SU-DHL-6 (cell line): ENCODE results near the gene ZNF579.

ENCODE experiments used
- CTCF ChIP-seq: fragments of 200-600 bp; sonication (generic); IDR thresholded peaks from one replicate; pipeline ENCODE4 v1.5.1; 2017; ENCODE audit warnings: antibody characterized with exemption, mild to moderate bottlenecking, low read length, moderate library complexity; ENCODE audit not compliant: insufficient read depth, poor library complexity, severe bottlenecking
- EZH2phosphoT487 ChIP-seq: fragments of 200-600 bp; sonication (generic), shearing (Covaris generic); conservative IDR thresholded peaks from 2 replicates; pipeline ENCODE4 v1.6.1; 2018; ENCODE audit warnings: mild to moderate bottlenecking, antibody characterized with exemption, low read length, moderate library complexity, mixed read lengths

GRCh38 chr19:55598034-55598433, 17.4 kb upstream of the ZNF579 start:
- TF ChIP-seq CTCF = no peak
- TF ChIP-seq EZH2phosphoT487 = no peak
